HL-60 (cell line): ENCODE measurements around the gene BCAP29.

Experiments
- CTCF ChIP-seq: IDR thresholded peaks from one replicate; pipeline ENCODE4 v1.5.1; 2011; ENCODE audit warnings: low read length, control low read depth, inconsistent platforms; ENCODE audit not compliant: insufficient read depth
- GABPA ChIP-seq: IDR thresholded peaks from 2 replicates; pipeline ENCODE4 v1.6.1; 2012; ENCODE audit warnings: low read depth
- POLR2AphosphoS5 ChIP-seq: IDR thresholded peaks from 2 replicates; pipeline ENCODE4 v1.6.1; 2012; ENCODE audit warnings: low read depth
- REST ChIP-seq: IDR thresholded peaks from 2 replicates; pipeline ENCODE4 v1.6.1; 2012; ENCODE audit warnings: low read depth; ENCODE audit not compliant: insufficient replicate concordance
- SPI1 ChIP-seq: IDR thresholded peaks from 2 replicates; pipeline ENCODE4 v1.6.1; 2012; ENCODE audit warnings: low read depth, mild to moderate bottlenecking, borderline replicate concordance

GRCh38 chr7:107582875-107583274 lies 2.8 kb downstream of the BCAP29 start:
- no peak for TF ChIP-seq CTCF
- no peak for TF ChIP-seq POLR2AphosphoS5
- no peak for TF ChIP-seq SPI1
- TF ChIP-seq GABPA: no peak
- TF ChIP-seq REST: no peak
